T-helper 22 cell (primary cell): ENCODE data around the gene SMC2.
A peak's percentile ranks its signal among the peaks of the same experiment; 100 is the strongest.

ENCODE experiments used
- DNase-seq: peaks from one replicate; pipeline ENCODE4 v3.0.0-alpha.2; 2020; ENCODE audit warnings: low read depth

The SMC2 gene

DNA sequence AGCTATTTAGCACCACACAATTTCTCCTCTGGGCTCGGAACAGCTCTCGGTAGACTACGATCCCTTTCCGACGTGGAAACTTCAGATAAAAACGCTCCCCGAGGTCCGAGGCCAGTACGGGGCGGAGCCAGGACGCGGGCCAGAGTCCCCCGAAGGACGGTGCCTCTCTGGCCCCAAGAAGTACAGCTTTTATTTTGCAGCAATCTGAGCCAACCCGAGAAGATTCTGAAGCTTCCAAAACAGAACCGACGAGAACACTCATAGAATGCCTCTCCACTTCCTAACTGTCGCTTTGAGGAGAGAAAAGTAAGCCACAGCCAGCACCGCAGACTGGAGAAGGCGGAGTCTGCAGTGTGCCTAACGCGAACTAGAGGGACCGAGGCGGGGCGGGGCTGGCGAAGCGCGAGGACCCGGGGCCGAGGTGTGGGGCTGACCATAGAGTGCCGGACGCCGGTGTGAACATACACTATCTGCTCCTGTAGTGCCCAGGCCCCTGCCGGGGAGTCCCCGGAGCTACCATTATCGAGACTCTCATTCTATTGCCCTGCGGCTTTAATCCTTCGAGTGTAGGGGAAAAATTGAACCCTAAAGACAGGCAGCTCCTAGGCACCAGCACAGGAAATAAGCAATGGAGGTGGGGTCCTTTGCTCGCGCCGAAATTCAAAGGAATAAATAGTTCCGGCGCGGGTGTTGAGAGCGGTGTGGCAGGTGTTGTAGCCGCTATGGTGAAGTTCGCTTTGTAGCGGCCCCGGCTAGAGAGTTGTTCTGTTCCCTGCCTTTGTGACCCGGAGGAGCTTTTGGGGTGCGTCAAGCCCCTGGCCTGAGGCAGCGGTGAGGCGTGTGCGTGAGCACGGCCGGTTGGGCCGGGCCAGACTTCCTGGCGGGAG, at the start of gene SMC2:
TSS of gene SMC2 (plus strand) at position 663 of the 887 bp plus-strand sequence. CDS start 1,076 bp downstream, outside the sequence.
- peak; percentile 84 for DNase-seq

DNA sequence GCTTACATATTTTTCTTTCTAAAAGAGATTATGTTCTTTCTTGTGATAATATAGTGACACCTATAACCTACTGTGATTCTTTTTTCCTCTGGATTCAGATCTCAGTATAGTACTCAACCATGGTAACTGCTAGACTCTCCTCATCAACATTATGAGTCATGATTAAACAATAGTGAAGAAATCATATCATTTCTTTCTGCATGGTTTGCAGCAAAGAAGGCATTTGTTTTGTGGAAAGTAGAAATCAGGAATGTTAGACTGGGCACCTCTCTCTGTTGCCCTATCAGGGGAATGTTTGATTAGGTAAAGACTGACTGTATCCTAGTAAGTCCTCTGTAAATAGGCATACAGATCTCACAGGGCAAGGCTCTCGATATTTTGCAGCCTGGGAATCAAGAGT, 25.6 kb upstream of the SMC2 start:
- no peak for DNase-seq

DNA sequence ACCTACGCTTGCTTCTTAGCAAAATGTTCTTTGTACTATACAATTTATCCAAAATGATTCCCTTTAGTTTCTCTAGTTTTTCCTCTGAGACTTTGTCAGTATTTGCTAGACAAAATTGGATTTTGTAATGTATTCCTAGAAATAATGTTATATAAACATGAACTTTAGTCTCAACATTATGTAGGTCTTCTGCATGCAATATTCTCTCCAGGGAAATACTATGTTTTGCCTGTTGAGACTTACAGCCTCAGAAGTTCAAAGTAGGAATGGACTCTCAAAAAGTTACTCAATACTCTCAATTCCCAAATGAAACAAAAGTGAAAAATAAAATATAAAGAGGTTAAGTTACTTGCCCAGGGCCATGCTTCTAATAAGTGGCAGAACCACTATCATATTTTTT, 24.8 kb upstream of the SMC2 start:
- no peak for DNase-seq

DNA sequence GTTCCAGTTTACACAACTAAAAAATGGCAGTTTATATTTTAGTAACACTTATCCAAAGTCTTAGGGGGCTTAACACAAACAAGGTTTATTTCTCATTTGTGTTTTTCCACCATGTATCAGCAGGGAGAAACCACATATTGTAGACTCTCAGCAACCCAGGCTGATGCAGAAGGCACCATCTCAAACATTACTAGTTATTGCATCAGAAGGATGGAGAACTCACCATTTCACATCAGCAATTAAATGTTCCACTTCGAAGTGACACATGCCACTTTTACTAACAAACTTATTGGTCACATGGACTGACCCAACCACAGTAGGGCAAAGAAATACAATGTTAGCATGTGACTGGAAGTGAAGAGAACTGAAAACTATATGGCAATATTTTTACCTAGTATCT, 22.5 kb upstream of the SMC2 start:
- DNase-seq: no peak

- DNase-seq: no peak
These were observed 20.9 kb upstream of the SMC2 start for GRCh38 chr9:104073098-104073769.

GRCh38 chr9:104073770-104074133, 20.4 kb upstream of the SMC2 start:
- DNase-seq: no peak

GRCh38 chr9:104074876-104075275, 19.2 kb upstream of the SMC2 start:
- no peak for DNase-seq

DNA sequence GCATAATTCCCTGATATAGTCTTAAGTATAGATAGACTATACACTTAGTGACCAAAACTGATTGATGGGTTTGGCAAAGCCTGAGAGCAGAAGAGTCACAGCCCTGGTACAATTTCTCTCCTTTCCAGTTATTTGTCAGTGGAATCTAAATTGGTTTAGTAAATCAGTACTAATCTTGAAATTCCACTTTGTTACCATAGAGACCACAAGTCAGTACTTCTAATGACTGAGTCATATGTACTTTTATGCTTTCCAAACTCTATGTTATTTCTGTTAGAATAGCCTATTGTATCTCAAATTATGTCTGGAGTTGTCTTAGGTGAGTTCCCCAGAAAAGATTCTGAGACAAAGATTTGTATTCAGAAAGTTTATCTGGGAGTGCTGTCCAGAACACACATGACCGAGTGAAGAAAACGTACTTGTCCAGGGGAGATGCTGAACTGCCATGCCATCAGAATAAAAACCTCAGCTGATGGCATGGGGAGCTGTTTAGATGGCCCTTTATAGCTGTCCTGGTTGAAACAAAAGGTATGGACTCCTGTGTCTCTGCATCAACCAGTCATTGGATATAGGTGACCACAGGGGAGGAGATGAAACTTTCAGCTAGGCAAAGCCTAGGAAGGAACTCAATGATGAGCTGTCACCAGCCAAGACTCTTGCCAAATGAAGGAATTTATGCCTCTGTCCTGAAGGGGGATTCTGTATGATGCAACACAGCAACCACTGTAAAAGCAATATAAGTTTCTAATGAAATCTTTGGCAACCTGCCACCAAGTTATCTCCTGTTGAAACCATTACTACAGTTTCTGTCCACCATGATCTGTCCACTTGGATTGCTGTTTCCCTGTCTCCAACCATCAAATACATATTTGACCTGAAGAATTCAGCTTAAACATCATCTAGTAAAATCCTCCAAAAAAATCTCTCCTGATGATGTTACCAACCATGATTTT, 18.0 kb upstream of the SMC2 start:
- no peak for DNase-seq

DNA sequence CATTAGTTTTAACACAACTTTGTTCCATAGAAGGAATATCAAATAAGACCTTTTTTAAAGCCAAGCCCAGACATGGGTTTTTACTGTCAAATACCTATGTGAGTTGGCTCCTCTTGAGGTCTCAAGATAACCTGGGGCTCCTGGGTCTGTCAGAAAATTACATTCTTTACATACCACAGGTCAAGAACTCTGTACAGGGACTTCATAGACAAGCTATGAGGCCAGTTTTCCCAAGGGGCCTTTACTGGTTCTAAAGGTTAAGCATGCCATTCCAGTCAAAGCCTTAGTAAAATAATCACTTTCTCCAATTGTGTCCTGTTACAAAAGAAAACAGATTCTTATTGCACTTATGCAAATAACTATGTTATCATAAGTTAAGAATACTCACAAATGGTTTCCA, 15.5 kb upstream of the SMC2 start:
- no peak for DNase-seq

GRCh38 chr9:104080983-104081382, 13.1 kb upstream of the SMC2 start:
- DNase-seq: no peak

DNA sequence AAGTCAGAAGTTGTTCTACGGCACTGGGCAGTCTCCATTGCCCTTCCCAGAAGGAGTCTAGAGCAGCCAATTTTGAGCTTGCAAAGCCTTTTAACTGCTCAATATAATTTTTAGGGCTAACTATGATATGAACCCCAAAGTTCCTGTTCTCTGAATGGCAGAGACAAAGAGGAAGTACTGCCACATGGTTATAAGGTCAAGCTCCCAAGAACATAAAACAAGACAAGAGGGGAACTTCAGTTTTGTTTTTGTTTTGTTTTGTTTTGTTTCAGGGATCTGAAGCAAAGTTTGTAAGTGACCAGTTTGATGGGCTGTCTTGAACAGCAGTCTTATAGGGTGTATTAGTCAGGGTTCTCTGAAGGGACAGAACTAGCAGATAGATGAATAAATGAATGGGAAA, 11.9 kb upstream of the SMC2 start:
- no peak for DNase-seq

DNA sequence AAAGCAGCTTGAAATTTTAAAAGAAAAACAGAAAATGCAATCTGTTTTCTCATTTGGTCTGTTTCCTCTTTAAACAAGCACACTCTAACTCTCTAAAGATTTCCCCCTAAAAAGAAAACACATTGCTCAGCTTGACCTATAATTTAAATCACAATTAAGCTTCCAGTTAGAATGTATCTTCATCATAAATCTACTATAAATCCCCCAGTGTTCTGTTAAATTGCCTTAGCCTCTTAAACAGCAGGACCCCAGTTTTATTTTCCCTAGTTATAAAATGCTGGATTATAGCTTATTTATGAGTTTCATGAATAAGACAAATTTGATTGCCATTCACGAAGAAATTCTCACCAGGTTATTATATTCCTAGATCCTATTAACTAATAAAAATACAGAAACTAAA, 8.6 kb upstream of the SMC2 start:
- DNase-seq: no peak

- no peak for DNase-seq
These were observed 6.2 kb upstream of the SMC2 start for GRCh38 chr9:104087894-104088293.

GRCh38 chr9:104088416-104088815, 5.7 kb upstream of the SMC2 start:
- DNase-seq: no peak

DNA sequence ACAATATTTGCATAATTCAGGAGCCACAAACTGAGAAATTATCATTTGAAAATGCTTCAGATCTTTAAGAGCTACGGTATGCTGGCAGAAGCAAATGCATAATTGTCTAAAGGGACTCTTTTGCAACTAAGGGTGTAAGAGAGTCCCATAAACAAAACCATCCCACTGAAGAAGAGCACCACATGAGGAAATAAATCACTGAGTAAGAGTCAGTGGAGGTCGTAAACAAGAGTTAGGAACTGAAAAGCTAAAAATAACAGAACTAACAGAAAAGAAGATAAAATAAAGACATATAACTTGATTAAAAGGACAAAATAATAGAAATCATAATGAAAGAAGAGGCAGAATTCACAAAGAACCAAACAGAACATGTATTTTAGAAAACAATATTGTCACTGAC, 3.5 kb upstream of the SMC2 start:
- no peak for DNase-seq

DNA sequence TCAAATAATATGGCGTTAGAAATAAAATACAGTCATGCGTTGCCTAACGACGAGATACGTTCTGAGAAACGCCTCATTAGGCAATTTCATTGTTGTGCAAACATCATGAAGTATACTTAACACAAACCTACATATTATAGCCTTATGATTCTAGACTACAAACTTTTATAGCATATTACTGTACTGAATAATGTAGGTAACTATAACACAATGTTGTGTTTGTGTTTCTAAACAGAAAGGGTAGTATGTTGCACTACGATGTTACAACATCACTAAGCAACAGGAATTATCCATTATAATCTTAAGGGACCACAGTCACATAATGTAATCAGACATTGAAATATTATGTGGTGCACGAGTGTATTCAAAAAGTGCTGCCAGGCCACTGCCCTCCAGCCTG, 3.0 kb upstream of the SMC2 start:
- DNase-seq: no peak

DNA sequence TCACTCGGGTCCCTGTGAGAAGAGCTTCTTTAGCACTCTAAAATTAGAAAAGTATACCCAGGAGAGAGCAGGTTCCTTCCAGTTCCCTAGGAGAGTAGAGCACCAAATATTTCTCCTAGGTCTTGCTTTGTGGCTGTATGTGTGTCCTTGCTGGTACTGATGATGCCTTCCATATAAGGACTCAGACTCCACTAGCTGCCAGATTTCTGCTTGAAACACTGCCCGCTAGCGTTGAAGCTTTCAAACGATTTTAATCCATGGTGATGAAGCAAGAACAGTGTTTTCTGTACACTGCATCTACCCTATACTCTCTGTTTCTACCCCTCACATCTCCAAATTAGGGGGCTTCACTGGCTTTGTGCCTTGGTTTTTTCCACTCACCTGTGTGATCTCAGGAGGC, 2.4 kb upstream of the SMC2 start:
- no peak for DNase-seq

DNA sequence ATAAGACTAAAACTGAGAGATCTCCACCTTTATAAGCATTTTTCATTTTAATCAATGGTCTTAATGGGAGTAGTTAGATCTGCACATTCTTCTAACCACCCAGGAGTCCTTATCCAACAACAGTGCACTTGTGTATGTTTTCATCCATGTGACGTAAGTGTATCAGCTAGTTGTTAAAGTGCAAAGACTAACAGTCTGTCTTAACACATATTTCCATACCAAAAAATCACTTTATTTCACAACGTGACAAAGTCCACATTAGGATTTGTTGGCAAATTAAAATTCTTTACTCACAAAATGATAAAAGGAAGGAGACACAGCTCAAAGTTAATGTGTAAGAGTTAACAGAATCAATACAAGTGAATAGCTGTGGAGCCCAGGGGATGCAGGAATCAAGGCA, 1.9 kb upstream of the SMC2 start:
- DNase-seq: no peak

DNA sequence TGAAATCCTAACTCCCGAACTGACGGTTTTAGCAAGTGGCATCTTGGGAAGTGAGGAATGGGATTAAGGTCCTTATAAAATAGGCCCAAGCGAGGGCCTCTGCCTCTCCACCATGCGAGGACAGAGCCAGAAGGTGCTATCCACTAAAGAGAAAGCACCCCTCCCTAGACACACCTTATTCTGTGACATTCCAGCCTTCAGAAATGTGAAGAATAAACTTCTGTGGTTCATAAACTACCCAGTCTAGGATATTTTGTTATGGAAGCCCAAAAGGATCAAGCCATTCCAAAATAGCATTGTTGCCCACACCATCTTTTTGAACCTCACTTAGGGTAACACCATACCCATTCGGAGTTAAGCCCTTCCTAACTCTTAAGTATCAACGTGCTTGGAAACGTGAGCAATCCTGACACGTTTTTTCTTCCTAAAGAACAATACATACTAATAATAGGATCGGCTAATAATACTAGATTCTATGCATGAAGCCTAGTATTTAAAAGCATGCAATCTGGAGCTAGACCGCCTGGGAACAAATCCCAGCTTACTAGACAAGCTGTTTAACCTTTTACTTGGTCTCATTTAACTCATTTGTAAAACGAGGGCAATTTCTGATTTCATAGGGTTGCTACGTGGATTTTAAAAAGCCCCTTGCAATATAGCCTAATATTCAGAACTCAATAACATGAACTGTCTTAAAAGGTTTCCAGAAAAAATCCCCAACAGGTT, 1.1 kb upstream of the SMC2 start:
- no peak for DNase-seq

DNA sequence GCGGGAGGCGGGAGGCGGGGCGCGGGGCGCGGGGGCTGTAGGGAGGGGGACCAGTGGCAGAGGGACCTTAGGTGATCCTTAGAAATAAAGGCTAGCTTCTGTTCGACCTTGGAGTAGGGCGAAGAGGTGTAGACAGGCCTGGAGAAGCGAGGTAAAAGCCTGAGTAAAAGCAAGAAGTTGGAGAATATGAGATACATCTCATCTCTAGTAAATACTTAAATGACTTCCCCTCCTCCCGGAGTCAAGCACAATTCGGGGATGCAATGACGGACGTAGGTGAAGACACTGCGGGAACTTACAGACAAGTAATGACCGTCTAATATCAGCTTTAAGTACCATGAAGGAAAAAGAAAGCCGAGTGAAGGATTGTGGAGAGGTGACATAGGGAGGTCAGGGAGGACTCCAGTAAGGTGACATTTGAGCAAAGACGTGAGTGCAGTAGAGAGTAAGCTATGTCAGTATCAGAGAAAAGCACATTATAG, 466 bp downstream of the SMC2 start:
- DNase-seq: no peak

DNA sequence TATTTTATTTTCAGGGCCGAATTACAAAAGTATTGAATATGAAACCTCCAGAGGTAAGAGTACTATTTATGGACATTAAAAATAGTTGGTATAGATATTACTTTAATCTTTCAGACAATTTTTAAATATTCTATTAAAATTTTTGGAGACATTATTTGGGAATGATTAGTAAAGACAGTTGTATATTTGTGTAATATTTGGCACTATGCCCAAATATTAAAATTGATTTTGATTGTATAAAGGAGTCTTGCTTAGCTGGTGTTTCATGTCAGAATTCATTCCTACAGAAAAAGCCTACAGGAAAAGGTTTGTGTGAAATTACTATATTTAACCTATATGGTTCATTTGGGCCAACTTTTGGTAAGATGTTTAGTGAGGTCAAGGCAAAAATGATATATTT, 5.5 kb downstream of the SMC2 start:
- no peak for DNase-seq

DNA sequence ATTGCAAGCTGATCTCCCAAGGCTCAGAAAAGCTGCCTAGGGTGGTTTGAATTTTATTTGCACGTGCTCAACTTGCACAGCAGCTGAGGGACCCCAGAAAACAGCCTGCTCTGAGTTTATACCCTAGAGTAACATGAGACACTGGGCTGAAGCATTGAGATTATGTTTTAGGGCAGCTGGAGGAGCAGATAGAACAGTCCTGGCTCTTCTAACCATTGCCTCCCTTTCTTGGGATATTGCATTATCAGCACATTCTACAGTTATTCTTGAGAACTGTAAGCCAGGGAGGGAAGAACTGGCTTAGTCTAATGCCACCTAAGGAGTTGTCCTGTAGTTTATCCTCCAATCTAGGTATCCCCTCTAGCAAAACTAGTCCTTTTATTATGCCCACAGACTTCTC, 10.3 kb downstream of the SMC2 start:
- DNase-seq: no peak
